ENCODE data around the gene YWHAG. TPM values are rescaled to one million over a fixed set of nuclear protein-coding genes. Genes with fewer than 3 reads are reported as not detected.
"Not testable (repeated sequence)": the region's sequence is repeated elsewhere in the genome, so short reads cannot be mapped to it uniquely, and the experiment has no call there.

Gene YWHAG
- polyA plus RNA-seq (ENCODE audit: insufficient read length in 4 of 4), result 100 to 1,000 TPM; 124 to 141 (median 137) TPM

- peak in 2 of 4 donors; percentile 73 to 83 for DNase-seq (ENCODE audit: low read depth in 4 of 4, low spot score in 3 of 4)
Observed at GRCh38 chr7:76358481-76359110, at the start of gene YWHAG. TSS of gene YWHAG (minus strand) at chr7:76358991. CDS start at chr7:76358808, 183 bp downstream.

- no peak for DNase-seq (ENCODE audit: low read depth in 4 of 4, low spot score in 3 of 4)
Observed at GRCh38 chr7:76408121-76408560, 49.4 kb upstream of the YWHAG start.

- no peak for DNase-seq (ENCODE audit: low read depth in 4 of 4, low spot score in 3 of 4)
Observed at GRCh38 chr7:76407718-76408117, 48.9 kb upstream of the YWHAG start.

GRCh38 chr7:76405738-76406137 lies 46.9 kb upstream of the YWHAG start:
- no peak for DNase-seq (ENCODE audit: low read depth in 4 of 4, low spot score in 3 of 4)

DNA sequence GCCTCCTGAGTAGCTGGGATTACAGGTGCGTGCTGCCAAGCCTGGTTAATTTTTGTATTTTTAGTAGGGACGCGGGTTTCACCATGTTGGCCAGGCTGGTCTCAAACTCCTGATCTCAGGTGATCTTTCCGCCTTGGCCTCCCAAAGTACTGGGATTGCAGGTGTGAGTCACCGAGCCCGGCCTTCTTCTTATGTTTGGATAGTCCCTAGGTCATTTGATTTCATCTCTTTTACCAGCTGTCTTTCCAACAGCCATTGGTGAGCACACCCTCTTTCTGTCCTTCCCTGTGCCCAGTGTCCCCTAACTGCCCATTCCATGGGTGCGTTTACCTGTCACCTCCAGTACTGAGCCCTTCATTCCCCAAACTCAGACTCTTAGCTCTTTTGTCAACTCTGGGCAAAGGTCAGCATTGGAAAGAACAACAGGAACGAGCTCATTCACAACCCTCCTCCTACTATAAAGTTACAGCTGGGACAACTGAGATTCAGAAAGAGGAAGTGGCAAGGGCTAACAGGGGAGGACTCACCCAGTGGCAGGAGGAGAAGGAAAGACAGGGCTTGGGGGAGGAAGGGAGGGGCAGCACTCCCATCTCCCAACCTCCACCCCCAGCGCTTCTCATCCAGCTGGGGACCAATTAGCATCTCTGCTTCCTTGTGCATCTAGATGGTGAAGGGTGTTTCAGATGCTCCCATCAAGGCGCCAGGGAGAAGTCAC lies 45.1 kb upstream of the YWHAG start:
- DNase-seq (ENCODE audit: low read depth in 4 of 4, low spot score in 3 of 4), result no peak

GRCh38 chr7:76403097-76403496 lies 44.3 kb upstream of the YWHAG start:
- not testable (repeated sequence) for DNase-seq (ENCODE audit: low read depth in 4 of 4, low spot score in 3 of 4)

DNA sequence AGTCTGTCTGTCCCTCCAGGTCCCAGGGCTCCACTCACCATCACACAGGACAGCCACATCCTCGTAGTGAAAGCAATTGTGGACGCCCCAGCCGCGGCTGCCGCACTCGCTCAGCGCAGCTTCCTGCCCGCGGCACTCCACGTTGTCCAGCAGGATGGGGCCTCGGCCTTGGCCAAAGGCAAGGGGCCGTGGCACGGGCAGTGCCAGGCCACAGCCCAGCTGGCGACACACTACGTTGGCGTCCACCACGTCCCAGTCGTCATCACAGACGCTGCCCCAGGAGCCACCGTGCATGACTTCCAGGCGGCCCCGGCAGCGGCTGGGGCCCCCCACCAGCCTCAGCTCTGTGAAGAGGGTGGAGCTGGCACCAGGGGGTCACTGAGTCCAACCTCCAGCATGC lies 41.5 kb upstream of the YWHAG start:
- no peak for DNase-seq (ENCODE audit: low read depth in 4 of 4, low spot score in 3 of 4)

- DNase-seq (ENCODE audit: low read depth in 4 of 4, low spot score in 3 of 4), result peak in 2 of 4 donors; percentile 38 to 54
Observed at GRCh38 chr7:76397409-76398183, 38.8 kb upstream of the YWHAG start.

GRCh38 chr7:76396864-76397263 lies 38.1 kb upstream of the YWHAG start:
- DNase-seq (ENCODE audit: low read depth in 4 of 4, low spot score in 3 of 4), result no peak

DNA sequence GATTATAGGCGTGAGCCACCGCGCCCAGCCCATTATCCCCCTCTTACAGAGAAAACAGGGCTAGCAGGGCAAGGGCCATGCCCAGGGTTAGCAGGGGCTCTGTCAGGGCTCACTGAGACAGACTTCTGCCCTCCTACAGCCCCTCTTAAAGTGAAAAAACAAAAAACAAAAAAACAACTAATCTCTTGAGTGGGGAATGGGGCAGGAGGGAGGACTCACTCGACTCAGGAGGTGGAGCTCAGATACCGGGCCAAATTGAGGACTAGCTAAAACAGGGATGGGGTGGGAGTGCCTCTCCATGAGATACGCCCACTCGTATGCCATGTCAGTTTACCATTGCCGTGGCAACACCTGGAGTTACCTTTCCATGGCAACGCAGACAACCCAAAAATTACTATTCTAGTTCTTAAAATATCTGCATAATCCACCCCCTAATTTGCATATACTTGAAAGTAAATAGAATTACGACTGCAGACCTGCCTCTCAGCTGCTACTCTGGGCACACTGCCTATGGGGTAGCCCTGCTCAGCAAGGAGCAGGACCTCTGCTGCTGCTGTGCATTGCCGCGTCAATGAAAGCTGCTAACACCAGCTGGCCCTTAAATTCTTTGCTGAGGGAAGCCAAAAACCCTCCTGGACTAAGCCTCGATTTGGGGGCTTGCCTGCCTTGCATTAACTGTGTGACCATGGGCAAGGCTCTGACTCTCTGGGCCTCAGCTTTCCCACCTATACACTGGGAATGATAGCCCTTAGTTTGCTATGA lies 37.4 kb upstream of the YWHAG start:
- peak in 1 of 4 donors; percentile 32 for DNase-seq (ENCODE audit: low read depth in 4 of 4, low spot score in 3 of 4)

GRCh38 chr7:76395605-76395964 lies 36.8 kb upstream of the YWHAG start:
- DNase-seq (ENCODE audit: low read depth in 4 of 4, low spot score in 3 of 4), result not testable (repeated sequence)

- no peak for DNase-seq (ENCODE audit: low read depth in 4 of 4, low spot score in 3 of 4)
Observed at GRCh38 chr7:76394957-76395356, 36.2 kb upstream of the YWHAG start.

DNA sequence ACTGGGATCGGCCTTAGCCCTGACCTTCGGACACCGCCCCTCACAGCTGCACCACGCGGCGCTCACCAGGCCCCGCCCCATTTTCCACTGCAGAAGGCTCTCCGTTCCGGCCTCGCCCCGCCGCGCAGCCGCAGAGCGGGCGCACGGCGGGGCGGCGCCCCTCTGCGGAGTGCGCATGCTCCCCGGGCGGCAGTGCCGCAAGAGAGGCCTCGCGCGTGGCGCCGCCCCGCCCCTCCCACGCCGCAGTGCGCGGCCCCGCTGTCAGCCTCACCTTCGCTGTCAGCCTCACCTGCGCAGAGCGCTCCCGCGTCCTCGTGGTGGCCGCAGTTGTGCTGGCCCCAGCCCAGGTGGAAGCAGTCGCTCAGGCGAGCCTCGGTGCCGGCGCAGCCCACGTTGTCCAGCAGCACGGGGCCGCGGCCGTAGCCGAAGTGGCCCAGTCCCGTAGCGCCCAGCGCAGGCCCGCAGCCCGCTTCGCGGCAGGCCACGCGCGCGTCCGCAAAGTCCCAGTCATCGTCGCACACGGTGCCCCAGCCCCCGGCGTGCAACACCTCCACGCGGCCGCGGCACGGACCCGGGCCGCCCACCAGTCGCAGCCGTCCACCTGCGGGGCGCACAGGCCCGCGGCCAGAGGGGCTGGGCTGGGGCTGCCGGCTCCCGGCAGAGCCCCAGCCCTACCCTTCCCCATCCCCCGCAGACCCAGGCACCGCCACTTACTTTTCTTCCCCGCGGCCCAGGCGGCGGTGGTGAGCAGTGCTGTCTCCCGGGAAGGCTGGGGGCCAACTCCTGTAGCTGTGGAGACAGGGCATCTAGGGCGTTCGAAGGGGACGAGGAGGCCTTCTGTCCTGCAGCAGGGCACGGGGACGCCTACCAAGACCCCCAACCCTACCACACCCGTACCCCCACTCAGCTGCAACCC lies 34.6 kb upstream of the YWHAG start:
- peak; percentile 84 to 87 (median 86) for DNase-seq (ENCODE audit: low read depth in 4 of 4, low spot score in 3 of 4)

- DNase-seq (ENCODE audit: low read depth in 4 of 4, low spot score in 3 of 4), result no peak
Observed at GRCh38 chr7:76392531-76393115, 33.8 kb upstream of the YWHAG start.

DNA sequence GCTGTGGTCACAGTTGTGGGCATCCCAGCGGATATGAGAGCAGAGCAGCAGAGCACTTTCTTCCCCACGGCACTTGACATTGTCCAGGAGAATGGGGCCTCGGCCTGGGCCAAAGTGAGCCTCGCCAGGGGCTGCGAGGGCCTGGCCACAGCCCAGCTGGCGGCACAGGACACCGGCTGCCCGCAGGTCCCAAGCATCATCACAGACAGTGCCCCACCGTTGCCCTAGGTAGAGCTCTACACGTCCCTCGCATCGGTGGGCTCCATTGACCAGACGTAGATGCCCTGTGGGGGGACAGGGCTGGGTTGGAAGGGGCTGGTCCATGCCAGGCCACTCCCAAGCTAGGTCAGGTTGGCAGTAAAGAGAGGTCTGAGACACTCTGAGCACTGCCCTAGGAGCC lies 31.3 kb upstream of the YWHAG start:
- no peak for DNase-seq (ENCODE audit: low read depth in 4 of 4, low spot score in 3 of 4)

- DNase-seq (ENCODE audit: low read depth in 4 of 4, low spot score in 3 of 4), result not testable (repeated sequence)
Observed at GRCh38 chr7:76387789-76388188, 29.0 kb upstream of the YWHAG start.

DNA sequence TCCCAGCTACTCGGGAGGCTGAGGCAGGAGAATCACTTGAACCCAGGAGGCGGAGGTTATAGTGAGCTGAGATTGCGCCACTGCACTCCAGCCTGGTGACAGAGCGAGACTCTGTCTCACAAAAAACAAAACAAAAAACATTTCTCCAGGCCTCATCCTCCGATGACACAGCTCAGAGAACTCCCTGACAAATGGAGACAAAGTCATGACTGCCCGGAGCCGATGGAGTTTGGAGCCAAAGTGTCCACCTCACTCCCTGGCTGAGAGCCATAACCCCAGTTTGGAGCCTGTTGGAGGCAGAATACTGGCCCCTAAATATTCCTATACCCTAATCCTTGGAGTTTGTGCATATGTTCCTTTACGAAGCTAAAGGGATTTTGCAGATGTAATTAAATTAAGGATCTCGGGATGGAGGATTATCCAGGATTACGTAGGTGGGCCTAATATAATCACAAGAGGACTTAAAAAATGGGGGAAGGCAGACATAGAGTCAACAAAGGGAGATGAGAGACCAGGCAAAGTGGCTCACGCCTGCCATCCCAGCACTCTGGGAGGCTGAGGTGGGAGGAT lies 28.0 kb upstream of the YWHAG start:
- DNase-seq (ENCODE audit: low read depth in 4 of 4, low spot score in 3 of 4), result no peak

DNA sequence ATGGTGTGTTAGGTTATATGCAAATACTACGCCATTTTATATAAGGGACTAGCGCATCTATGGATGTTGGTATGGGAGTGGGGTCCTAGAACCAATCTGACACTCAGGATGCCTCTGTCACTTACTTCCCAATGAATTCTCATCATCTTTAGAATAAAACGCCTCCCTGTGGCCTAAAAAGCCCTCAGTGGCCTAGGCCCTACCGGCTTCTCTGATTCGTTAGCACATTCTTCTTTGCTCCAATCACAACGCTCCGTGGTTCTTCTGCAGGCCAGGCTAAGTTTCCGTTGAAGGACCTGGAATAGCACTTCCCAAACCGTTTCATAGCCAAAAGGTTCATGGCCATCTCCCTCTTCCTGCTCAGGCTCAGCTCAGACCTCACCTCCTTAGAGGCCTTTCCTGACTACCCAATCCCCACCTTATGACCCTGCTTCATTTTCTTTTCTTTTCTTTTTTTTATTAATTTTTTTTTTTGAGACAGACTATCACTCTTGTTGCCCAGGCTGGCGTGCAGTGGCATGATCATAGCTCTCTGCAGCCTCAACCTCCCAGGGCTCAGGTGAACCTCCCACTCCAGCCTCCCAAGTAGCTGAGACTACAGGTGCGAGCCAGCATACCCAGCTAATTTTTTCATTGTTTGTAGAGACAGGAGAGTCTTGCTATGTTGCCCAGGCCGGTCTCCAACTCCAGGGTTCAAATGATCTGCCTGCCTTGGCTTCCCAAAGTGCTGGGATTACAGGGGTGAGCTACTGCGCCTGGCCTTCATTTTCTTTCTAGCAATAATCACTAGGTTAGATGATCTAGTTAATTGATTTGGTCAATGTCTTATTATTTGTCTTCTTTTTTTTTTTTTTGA lies 24.5 kb upstream of the YWHAG start:
- no peak for DNase-seq (ENCODE audit: low read depth in 4 of 4, low spot score in 3 of 4)
